GM21529 (cell line): Measurements from ENCODE around the gene MAGEC3.

Experiments
- ATAC-seq: cut with Tn5 transposase; IDR thresholded peaks from one replicate; pipeline ENCODE4 v1.9.1; 2021; ENCODE audit not compliant: unreplicated experiment

MAGEC3 gene

GRCh38 chrX:141941234-141941633, 103.1 kb downstream of the MAGEC3 start:
- ATAC-seq = no peak

DNA sequence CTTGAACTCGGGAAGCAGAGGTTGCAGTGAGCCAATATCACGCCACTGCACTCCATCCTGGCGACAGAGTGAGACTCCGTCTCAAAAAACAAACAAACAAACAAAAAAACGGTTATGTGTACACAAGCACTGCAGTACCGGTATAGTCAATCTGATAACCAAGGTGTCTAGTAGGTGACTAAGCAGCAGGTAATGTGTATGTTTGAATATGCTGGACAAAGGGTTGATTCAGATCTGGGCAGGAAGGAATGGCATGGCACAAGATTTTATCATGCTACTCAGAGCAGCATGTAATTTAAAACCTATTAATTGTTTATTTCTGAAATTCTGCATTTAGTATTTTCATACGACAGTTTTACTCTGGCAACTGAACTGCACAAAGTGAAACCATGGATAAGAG, 107.3 kb downstream of the MAGEC3 start:
- ATAC-seq = no peak

DNA sequence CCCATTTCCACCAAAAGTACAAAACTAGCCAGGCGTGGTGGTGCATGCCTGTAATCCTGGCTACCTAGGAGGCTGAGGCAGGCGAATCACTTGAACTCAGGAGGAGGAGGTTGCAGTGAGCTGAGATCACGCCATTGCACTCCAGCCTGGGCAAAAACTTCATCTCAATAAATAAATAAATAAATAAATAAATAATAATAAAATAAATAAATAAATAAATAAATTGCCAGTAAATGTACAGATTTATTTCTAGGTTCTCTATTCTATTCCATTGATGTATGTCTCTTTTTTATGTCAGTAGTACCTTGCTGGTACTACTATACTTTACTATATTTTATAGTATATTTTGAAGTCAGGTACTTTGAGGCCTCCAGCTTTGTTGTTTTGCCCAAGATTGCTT, 109.2 kb downstream of the MAGEC3 start:
- no peak for ATAC-seq
